Measurements from ENCODE around the gene MCM5.

MCM5 gene

GRCh38 chr22:35473971-35474370 is 74.0 kb downstream of the MCM5 start:
- no peak for DNase-seq (ENCODE audit: low read depth, low spot score)
- H3K4me3 ChIP-seq (ENCODE audit: low read depth, low read length), result no peak overlapping the region
- ChIA-PET POLR2A (no interaction called here), CTCF (interaction anchor here (0.7 kb wide), 1 partner anchor 15 kb away, joined by 3 read pairs; no protein-coding TSS in a partner anchor)
- no peak for TF ChIP-seq CTCF (IDR thresholded peaks at IDR 0.05; ENCODE audit: insufficient read depth, low read length, missing control alignments)

Data from AG04449 (cell line).